Fibroblast of skin of left quadriceps (primary cell): Measurements from ENCODE around the gene CST5.
"Not testable (repeated sequence)": the region's sequence is repeated elsewhere in the genome, so short reads cannot be mapped to it uniquely, and the experiment has no call there.

Experiments used
- DNase-seq, 2 experiments: peaks; one replicate each; pipeline ENCODE4 v3.0.0-alpha.2; 2013; ENCODE audit warnings: low read depth in 2 of 2

CST5 gene

GRCh38 chr20:23879328-23879798 is at the start of gene CST5:
TSS of gene CST5 (minus strand) at chr20:23879748. CDS start at chr20:23879676, 72 bp downstream.
- DNase-seq, result no peak

- no peak for DNase-seq
Measured at GRCh38 chr20:23928788-23929187, 49.2 kb upstream of the CST5 start.

- no peak for DNase-seq
Measured at GRCh38 chr20:23928353-23928752, 48.8 kb upstream of the CST5 start.

- DNase-seq, result no peak
Measured at GRCh38 chr20:23926944-23927872, 47.7 kb upstream of the CST5 start.

GRCh38 chr20:23926526-23926880 is 47.0 kb upstream of the CST5 start:
- DNase-seq, result no peak

GRCh38 chr20:23925789-23926525 is 46.4 kb upstream of the CST5 start:
- no peak for DNase-seq

GRCh38 chr20:23924751-23925150 is 45.2 kb upstream of the CST5 start:
- DNase-seq, result no peak

DNA sequence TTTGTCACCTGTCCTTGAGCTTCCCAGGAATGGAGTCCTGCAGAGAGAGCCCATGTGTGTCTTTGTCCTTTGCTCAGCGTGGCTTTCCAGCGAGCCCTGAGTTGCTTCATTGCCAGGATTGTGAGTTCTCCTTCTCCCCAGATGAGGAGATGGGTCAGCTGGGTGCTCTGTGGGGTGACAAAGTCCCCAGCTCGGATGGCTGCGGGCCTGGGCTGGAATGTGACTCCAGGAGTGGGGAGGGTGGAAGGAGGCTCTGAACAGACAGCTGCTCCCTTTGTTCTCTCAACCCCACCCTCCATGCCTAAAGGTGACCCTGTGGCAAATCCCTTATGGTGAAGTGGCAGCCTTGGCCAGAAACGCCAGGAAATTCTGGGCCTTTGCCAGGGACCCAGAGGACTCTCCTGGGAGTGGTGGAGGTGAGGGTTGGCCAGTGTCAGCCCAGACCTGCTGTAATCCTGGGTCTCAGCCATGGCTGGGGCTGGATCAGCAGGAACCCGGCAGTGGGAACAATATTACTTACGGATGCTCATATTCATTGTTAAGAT is 44.4 kb upstream of the CST5 start:
- no peak for DNase-seq

DNA sequence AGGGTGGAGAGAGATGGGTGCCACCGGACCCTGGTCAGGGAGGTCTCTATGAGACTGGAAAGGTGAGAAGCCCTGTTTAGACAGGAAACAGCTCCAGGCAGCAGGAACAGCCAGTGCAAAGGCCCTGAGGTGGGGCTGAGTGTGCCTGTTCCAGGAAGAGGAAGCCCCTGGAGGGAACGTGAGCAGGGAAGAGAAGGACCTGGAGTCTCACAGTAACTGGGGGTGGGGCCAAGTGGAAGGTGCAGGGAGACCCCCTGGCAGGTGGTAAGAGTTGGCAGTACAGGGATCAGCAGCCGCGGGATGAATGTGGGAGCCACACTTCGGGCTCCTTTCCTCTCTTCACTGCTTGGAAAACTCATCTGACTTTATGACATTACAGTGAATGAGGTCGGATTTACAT is 43.8 kb upstream of the CST5 start:
- no peak for DNase-seq

- DNase-seq, result no peak
Measured at GRCh38 chr20:23920408-23921325, 41.1 kb upstream of the CST5 start.

DNA sequence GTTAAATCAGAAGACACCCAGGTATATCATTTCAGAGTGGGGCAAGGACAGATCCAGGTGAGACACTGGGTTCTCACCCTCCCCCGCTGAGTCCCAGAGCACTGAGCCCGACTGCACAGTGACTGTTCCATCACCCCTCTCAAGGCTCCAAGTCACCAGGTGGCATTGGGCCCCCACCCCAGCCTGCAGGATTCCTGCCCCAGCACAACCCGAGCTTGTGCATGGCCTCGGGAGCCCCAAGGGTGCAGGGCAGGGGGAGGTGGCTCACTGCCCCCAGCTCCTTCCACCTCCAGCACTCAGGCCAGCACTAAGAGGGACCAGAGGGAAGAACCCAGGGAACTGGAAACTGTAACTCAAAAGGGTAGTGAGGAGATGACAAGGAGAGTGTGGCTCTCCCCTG is 39.3 kb upstream of the CST5 start:
- no peak for DNase-seq

- DNase-seq, result no peak
Measured at GRCh38 chr20:23918101-23918862, 38.7 kb upstream of the CST5 start.

GRCh38 chr20:23917024-23917725 is 37.6 kb upstream of the CST5 start:
- DNase-seq, result no peak

GRCh38 chr20:23915844-23916243 is 36.3 kb upstream of the CST5 start:
- DNase-seq, result no peak

DNA sequence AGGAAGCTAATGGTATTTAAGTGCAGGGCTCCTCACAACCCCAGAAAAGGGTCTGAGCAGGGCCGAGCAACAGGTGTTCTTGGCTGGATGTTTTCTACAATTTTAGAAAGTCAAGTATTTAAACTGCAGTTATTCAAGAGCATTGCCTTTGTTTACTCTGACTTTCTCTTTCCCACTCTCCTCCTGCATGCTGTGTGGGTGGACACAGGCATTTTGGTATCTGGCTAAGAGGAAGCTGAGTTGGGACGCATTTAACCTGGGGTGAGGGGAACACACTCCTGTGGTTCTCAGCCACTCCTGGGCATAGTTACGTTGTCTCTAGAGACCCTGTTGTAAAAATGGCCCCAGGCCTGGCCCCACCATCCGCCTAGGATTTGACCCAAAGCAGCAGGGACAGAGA is 34.9 kb upstream of the CST5 start:
- not testable (repeated sequence) for DNase-seq

- no peak for DNase-seq
Measured at GRCh38 chr20:23910210-23910609, 30.7 kb upstream of the CST5 start.

GRCh38 chr20:23909390-23909789 is 29.8 kb upstream of the CST5 start:
- no peak for DNase-seq

GRCh38 chr20:23907579-23907978 is 28.0 kb upstream of the CST5 start:
- no peak for DNase-seq

DNA sequence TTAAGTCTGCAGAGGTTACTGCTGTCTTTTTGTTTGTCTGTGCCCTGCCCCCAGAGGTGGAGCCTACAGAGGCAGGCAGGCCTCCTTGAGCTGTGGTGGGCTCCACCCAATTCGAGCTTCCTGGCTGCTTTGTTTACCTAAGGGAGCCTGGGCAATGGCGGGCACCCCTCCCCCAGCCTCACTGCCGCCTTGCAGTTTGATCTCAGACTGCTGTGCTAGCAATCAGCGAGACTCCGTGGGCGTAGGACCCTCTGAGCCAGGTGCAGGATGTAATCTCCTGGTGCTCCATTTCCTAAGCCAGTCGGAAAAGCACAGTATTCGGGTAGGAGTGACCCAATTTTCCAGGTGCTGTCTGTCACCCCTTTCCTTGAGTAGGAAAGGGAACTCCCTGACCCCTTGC is 22.8 kb upstream of the CST5 start:
- not testable (repeated sequence) for DNase-seq

GRCh38 chr20:23890867-23891266 is 11.3 kb upstream of the CST5 start:
- not testable (repeated sequence) for DNase-seq
